Osteoblast (primary cell): ENCODE data around the gene LSG1. TPM values are rescaled to one million over a fixed set of nuclear protein-coding genes. Genes with fewer than 3 reads are reported as not detected.

Experiments used
- DNase-seq: peaks from one replicate; pipeline ENCODE4 v3.0.0; 2011; ENCODE audit warnings: low spot score, mixed read lengths; ENCODE audit not compliant: insufficient read length; ENCODE audit errors: missing footprints
- H2AFZ ChIP-seq: 2 replicates; pipeline ENCODE4 v1.6.0; 2011; ENCODE audit warnings: mild to moderate bottlenecking, low read length
- H3K27ac ChIP-seq: 2 replicates; pipeline ENCODE4 v1.5.1; 2011; ENCODE audit warnings: mild to moderate bottlenecking, low read depth, low read length, moderate library complexity
- H3K27me3 ChIP-seq: 2 replicates; pipeline ENCODE4 v1.6.0; 2012; ENCODE audit warnings: mild to moderate bottlenecking, control low read depth, inconsistent platforms, low read length, moderate library complexity; ENCODE audit not compliant: insufficient read depth
- H3K36me3 ChIP-seq: 2 replicates; pipeline ENCODE4 v1.5.1; 2011; ENCODE audit warnings: mild to moderate bottlenecking, low read length, control low read depth, moderate library complexity; ENCODE audit not compliant: insufficient read depth
- H3K4me1 ChIP-seq: 2 replicates; pipeline ENCODE4 v1.5.1; 2011; ENCODE audit warnings: mild to moderate bottlenecking, low read length, control low read depth, moderate library complexity; ENCODE audit not compliant: insufficient read depth
- H3K4me2 ChIP-seq: 2 replicates; pipeline ENCODE4 v1.6.0; 2011; ENCODE audit warnings: mild to moderate bottlenecking, low read length; ENCODE audit not compliant: insufficient read depth
- H3K4me3 ChIP-seq: fragments of 200-600 bp; sonication (generic); 3 replicates; pipeline ENCODE4 v1.5.1; 2012; ENCODE audit warnings: mild to moderate bottlenecking, low read length, inconsistent platforms; ENCODE audit not compliant: insufficient read depth
- H3K79me2 ChIP-seq: 2 replicates; pipeline ENCODE4 v1.6.0; 2012; ENCODE audit warnings: mild to moderate bottlenecking, low read length, control low read depth, inconsistent platforms; ENCODE audit not compliant: insufficient read depth
- H3K9me3 ChIP-seq: 2 replicates; pipeline ENCODE4 v1.5.1; 2011; ENCODE audit warnings: low read depth, low read length, control low read depth
- H4K20me1 ChIP-seq: 2 replicates; pipeline ENCODE4 v1.6.0; 2012; ENCODE audit warnings: mild to moderate bottlenecking, low read length, control low read depth; ENCODE audit not compliant: insufficient read depth
- CTCF ChIP-seq: IDR thresholded peaks from 2 replicates; pipeline ENCODE4 v1.5.1; 2011; ENCODE audit warnings: mild to moderate bottlenecking, low read depth, low read length, moderate library complexity; ENCODE audit errors: extremely low read depth
- total RNA-seq: library from RNA; depleted of rRNA; stranded (reverse); fragments of >200 nt; gene quantifications from 2 replicates; pipeline ENCODE4 v1.2.3, GENCODE V29; 2012

The LSG1 gene
- total RNA-seq = 40.9 and 41.5 TPM in 2 replicates

GRCh38 chr3:194671900-194672808 is at the start of gene LSG1:
Gene LSG1, minus strand, starts transcription at chr3:194672191. Its CDS starts 29 bp downstream, at chr3:194672162.
- Histone ChIP-seq H3K4me1 (peaks cover 26% of the 10 kb centered on the region), H3K4me2 (peak within 1 kb of the TSS; percentile 99), H3K79me2 (peaks cover 43% of the 10 kb centered on the region), H3K27ac (peak within 1 kb of the TSS; percentile 100), H3K9me3 (no peaks in the 10 kb centered on the region), H2AFZ (peak within 1 kb of the TSS; percentile 92), H4K20me1 (peaks cover 13% of the 10 kb centered on the region), H3K4me3 (peak within 1 kb of the TSS; percentile 94), H3K36me3 (peaks cover 18% of the 10 kb centered on the region), H3K27me3 (no peaks in the 10 kb centered on the region)
- TF ChIP-seq CTCF = no peak
- peak; percentile 90 for DNase-seq

GRCh38 chr3:194720048-194720447 is 48.1 kb upstream of the LSG1 start:
- H3K27ac ChIP-seq = no peak overlapping the region
- H3K9me3 ChIP-seq = no peaks in the 10 kb centered on the region
- no peaks in the 10 kb centered on the region for H4K20me1 ChIP-seq
- H3K27me3 ChIP-seq = peaks cover 6% of the 10 kb centered on the region
- H3K36me3 ChIP-seq = no peaks in the 10 kb centered on the region
- DNase-seq = no peak
- H3K79me2 ChIP-seq = no peaks in the 10 kb centered on the region
- H3K4me3 ChIP-seq = no peak overlapping the region
- H3K4me2 ChIP-seq = no peak overlapping the region
- H3K4me1 ChIP-seq = no peaks in the 10 kb centered on the region
- H2AFZ ChIP-seq = no peak overlapping the region
- no peak for TF ChIP-seq CTCF

- Histone ChIP-seq H3K4me3 (no peak overlapping the region), H3K79me2 (no peaks in the 10 kb centered on the region), H3K36me3 (no peaks in the 10 kb centered on the region), H3K27ac (no peak overlapping the region), H3K4me1 (no peaks in the 10 kb centered on the region), H3K4me2 (no peak overlapping the region), H2AFZ (no peak overlapping the region), H3K27me3 (peaks cover 3% of the 10 kb centered on the region), H4K20me1 (no peaks in the 10 kb centered on the region), H3K9me3 (no peaks in the 10 kb centered on the region)
- no peak for DNase-seq
- no peak for TF ChIP-seq CTCF
Observed at GRCh38 chr3:194718079-194718478, 46.1 kb upstream of the LSG1 start.

- Histone ChIP-seq H3K27me3 (peaks cover 3% of the 10 kb centered on the region), H3K4me2 (no peak overlapping the region), H4K20me1 (no peaks in the 10 kb centered on the region), H3K4me3 (no peak overlapping the region), H3K36me3 (no peaks in the 10 kb centered on the region), H3K79me2 (no peaks in the 10 kb centered on the region), H2AFZ (no peak overlapping the region), H3K4me1 (no peaks in the 10 kb centered on the region), H3K27ac (no peak overlapping the region), H3K9me3 (no peaks in the 10 kb centered on the region)
- no peak for TF ChIP-seq CTCF
- DNase-seq = no peak
Observed at GRCh38 chr3:194715022-194715800, 43.2 kb upstream of the LSG1 start.
